Measurements from ENCODE around the gene FSTL5. TPM values are rescaled to one million over a fixed set of nuclear protein-coding genes. Genes with fewer than 3 reads are reported as not detected.

FSTL5 gene
- total RNA-seq, 1 experiment from 2014 or later, result not detected

DNA sequence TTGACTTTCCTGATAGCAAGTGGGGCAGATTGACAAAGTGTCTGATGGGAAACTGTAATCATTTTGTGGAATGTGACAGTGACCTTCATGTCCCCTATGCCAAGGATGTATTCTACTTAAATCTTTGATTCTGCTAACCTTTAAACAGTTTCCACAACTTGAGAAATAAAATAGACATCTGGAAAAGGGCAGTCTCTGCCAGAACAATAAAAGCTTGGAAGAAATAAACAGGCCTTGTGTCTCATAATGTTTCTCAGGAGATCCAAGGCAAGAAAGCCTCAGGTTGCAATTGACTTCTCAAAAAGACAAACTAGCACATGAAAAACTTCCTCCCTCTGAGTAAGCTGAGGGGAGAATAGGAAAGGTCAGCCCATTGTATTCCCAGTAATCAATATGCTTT lies 174.9 kb downstream of the FSTL5 start:
- Histone ChIP-seq H3K23me2 (ENCODE audit: insufficient read length, low read depth, low read length, poor library complexity, severe bottlenecking) (no peaks in the 10 kb centered on the region), H3K9ac (ENCODE audit: extremely low read depth, insufficient read length, low read length) (no peak overlapping the region), H2AK5ac (ENCODE audit: insufficient read length, low read length) (no peak overlapping the region), H2BK120ac (ENCODE audit: low read depth, low read length, poor library complexity, severe bottlenecking) (no peak overlapping the region), H3K27ac (ENCODE audit: insufficient read length, low read depth, low read length) (no peak overlapping the region), H3K79me2 (ENCODE audit: insufficient read depth, low read length) (no peaks in the 10 kb centered on the region), H3K4me2 (ENCODE audit: insufficient read depth, insufficient read length, low read length) (no peak overlapping the region), H2BK5ac (ENCODE audit: insufficient read length, low read length) (no peak overlapping the region), H2BK15ac (ENCODE audit: low read depth, low read length) (no peak overlapping the region), H3K4ac (ENCODE audit: low read depth, low read length) (no peak overlapping the region), H4K20me1 (ENCODE audit: control insufficient read depth, insufficient read depth, insufficient read length) (no peaks in the 10 kb centered on the region), H3K23ac (ENCODE audit: insufficient read length, low read depth, low read length) (no peak overlapping the region), H3K79me1 (ENCODE audit: insufficient read depth, low read depth, low read length, poor library complexity, severe bottlenecking) (no peaks in the 10 kb centered on the region), H4K5ac (ENCODE audit: insufficient read length, low read depth, low read length) (no peak overlapping the region), H3K4me1 (ENCODE audit: insufficient read depth, low read length) (peaks cover 3% of the 10 kb centered on the region; the same call in 1 of the 2 replicates), H3K56ac (ENCODE audit: insufficient read length, low read depth, low read length) (no peak overlapping the region), H3K18ac (ENCODE audit: insufficient read length, low read depth, low read length) (no peak overlapping the region), H3T11ph (ENCODE audit: low read length) (no peak overlapping the region), H2AFZ (ENCODE audit: low read length) (no peak overlapping the region), H4K8ac (replicated peaks; ENCODE audit: insufficient read length, low read depth, low read length) (no peak overlapping the region), H3K14ac (ENCODE audit: insufficient read depth, low read length) (no peak overlapping the region), H4K91ac (ENCODE audit: insufficient read length, low read depth, low read length) (no peak overlapping the region), H2BK20ac (ENCODE audit: low read depth, low read length, poor library complexity, severe bottlenecking) (no peak overlapping the region), H3K9me3 (ENCODE audit: control insufficient read depth, low read depth, low read length) (no peaks in the 10 kb centered on the region), H2BK12ac (ENCODE audit: insufficient read length, low read depth, low read length) (no peak overlapping the region), H3K27me3 (ENCODE audit: insufficient read depth, low read length) (no peaks in the 10 kb centered on the region)
- H3K27ac Mint-ChIP-seq, result no peak overlapping the region
- H3K36me3 Mint-ChIP-seq (ENCODE audit: insufficient read depth in 1 of 3, low read depth in 3 of 3), result no peaks in the 10 kb centered on the region
- TF ChIP-seq CTCF (conservative IDR thresholded peaks at IDR 0.05), result no peak
- DNase-seq, result no peak
- no peaks in the 10 kb centered on the region for H3K9me3 Mint-ChIP-seq
- H3K4me1 Mint-ChIP-seq, result peaks cover 24 to 25% of the 10 kb centered on the region in 2 experiments
- no peak overlapping the region for H3K4me3 Mint-ChIP-seq
- H3K27me3 Mint-ChIP-seq (ENCODE audit: low read depth), result no peaks in the 10 kb centered on the region

All from H9 (cell line).